Right cardiac atrium (tissue), 5 donors: ENCODE results near the gene MACC1. TPM values are rescaled to one million over a fixed set of nuclear protein-coding genes. Genes with fewer than 3 reads are reported as not detected.

Experiments used
- ATAC-seq, 2 donors: fragments of 200-7000 bp; cut with Tn5 transposase; one replicate each; pipeline versions ENCODE4 v1.8.0 to v1.9.1; 2020; ENCODE audit warnings: moderate library complexity in 2 of 2, mild to moderate bottlenecking in 1 of 2
- DNase-seq, 3 donors: peaks; one replicate each; pipeline ENCODE4 v3.0.0-alpha.2; 2020
- H3K27ac ChIP-seq: one replicate; pipeline ENCODE4 v1.5.1; 2013; ENCODE audit warnings: mild to moderate bottlenecking, low read length, control low read depth, moderate library complexity
- H3K27me3 ChIP-seq: one replicate; pipeline ENCODE4 v1.6.1; 2013; ENCODE audit not compliant: control insufficient read depth, insufficient read depth
- H3K4me1 ChIP-seq: one replicate; pipeline ENCODE4 v1.6.1; 2013; ENCODE audit warnings: low read length; ENCODE audit not compliant: control insufficient read depth, insufficient read depth
- H3K4me3 ChIP-seq: one replicate; pipeline ENCODE4 v1.5.1; 2013; ENCODE audit warnings: low read length, control low read depth
- H3K9me3 ChIP-seq: one replicate; pipeline ENCODE4 v1.6.1; 2013; ENCODE audit warnings: low read length; ENCODE audit not compliant: control insufficient read depth
- WGBS: extraction: QIAGEN DNeasy Blood & Tissue Kit; methylation state at CpG from one replicate; pipeline ENCODE4 v1.1.7; 2013; 5-methylcytosine and 5-hydroxymethylcytosine counted together
- intact Hi-C, 4 donors: fragments of 100-400 bp; cut with DNase I; formaldehyde crosslinking; loops; one replicate each; pipeline versions ENCODE4 v1.11.0 to v1.14.0; 2022 to 2023
- long read RNA-seq, 4 donors: library from polyadenylated mRNA; unstranded; transcript quantifications; one replicate each; pipeline ENCODE4 v2.0.0, GENCODE V29; 2020 to 2021
- polyA plus RNA-seq: library from polyadenylated mRNA; stranded (reverse); fragments of 200-250 nt; gene quantifications from one replicate; pipeline ENCODE4 v1.2.3, GENCODE V29; 2013
- total RNA-seq, 4 donors: library from RNA; stranded (reverse); fragmentation: NEBNext Ultra II Directional; extraction: Animal tissue kit (Norgen Biotek cat#: 25700); gene quantifications; one replicate each; pipeline ENCODE4 v1.2.1, GENCODE V29; 2021
- donor health status: healthy with polysubstance abuse.
- donor health status: DM: no; HTN: yes; CAD: no.
- donor health status: DM: no; HTN: no; CAD: no.
- donor health status: DM: no; HTN: yes; CAD: no; lungs with severe emphysema.
- donor health status: DM: yes; HTN: yes; CAD: no.

MACC1 gene, protein sequence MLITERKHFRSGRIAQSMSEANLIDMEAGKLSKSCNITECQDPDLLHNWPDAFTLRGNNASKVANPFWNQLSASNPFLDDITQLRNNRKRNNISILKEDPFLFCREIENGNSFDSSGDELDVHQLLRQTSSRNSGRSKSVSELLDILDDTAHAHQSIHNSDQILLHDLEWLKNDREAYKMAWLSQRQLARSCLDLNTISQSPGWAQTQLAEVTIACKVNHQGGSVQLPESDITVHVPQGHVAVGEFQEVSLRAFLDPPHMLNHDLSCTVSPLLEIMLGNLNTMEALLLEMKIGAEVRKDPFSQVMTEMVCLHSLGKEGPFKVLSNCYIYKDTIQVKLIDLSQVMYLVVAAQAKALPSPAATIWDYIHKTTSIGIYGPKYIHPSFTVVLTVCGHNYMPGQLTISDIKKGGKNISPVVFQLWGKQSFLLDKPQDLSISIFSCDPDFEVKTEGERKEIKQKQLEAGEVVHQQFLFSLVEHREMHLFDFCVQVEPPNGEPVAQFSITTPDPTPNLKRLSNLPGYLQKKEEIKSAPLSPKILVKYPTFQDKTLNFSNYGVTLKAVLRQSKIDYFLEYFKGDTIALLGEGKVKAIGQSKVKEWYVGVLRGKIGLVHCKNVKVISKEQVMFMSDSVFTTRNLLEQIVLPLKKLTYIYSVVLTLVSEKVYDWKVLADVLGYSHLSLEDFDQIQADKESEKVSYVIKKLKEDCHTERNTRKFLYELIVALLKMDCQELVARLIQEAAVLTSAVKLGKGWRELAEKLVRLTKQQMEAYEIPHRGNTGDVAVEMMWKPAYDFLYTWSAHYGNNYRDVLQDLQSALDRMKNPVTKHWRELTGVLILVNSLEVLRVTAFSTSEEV
- total RNA-seq = under 1 TPM in 3 of 4 donors, not detected in 1; 0.03 to 0.08 (median 0.06) TPM
- polyA plus RNA-seq = under 0.01 TPM
- long read RNA-seq, donor 1 = 0 reads
- long read RNA-seq, donor 2 = 0 reads
- long read RNA-seq, donor 3 = 0 reads
- long read RNA-seq, donor 4 = 0 reads

DNA sequence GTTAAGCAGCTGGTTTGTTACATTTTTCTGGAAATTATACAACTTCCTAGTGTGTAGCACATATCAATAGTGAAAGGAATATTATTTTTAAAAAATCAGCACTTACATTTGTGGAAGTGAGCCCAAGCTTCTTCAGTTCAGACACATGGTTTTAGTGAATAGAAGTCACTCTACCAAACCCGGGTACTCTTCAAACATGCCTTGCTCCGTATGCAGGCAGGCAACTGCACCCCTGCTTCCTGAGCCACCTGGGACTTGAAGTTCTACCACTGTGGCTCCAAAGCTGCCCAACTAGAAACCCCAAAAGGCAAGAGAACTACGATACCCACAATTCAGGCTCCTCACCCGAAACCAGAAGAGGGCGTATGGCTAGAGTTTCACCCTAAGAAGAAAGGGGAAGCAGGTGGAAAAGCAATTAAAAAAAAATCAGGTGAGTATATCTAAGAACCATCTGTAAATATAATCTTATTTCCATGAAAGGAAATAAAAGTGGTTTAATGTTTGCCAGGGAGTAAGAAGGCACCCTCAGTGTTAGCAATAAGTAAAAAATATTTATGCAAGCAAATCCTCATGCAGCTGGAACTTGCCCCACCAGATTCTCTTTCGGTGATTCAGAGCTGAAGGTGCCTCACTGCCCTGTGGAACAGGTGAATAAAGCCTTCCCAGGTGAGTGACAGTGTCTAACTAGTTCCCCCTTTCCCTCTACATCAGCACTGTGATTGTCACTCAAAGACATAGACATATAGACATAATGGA lies at the start of gene MACC1:
Gene MACC1, minus strand, starts transcription at position 192 of the 756 bp plus-strand sequence. CDS start 55,522 bp downstream, outside the sequence.
- 62% methylated on average over 6 of the region's 6 CpGs for WGBS
- Histone ChIP-seq H3K4me3 (no peak within 1 kb of the TSS), H3K9me3 (no peaks in the 10 kb centered on the region), H3K4me1 (no peaks in the 10 kb centered on the region), H3K27me3 (no peaks in the 10 kb centered on the region), H3K27ac (no peak within 1 kb of the TSS)
- DNase-seq = peak in 1 of 3 donors; percentile 21
- no peak for ATAC-seq
- intact Hi-C loops = no loop called here

DNA sequence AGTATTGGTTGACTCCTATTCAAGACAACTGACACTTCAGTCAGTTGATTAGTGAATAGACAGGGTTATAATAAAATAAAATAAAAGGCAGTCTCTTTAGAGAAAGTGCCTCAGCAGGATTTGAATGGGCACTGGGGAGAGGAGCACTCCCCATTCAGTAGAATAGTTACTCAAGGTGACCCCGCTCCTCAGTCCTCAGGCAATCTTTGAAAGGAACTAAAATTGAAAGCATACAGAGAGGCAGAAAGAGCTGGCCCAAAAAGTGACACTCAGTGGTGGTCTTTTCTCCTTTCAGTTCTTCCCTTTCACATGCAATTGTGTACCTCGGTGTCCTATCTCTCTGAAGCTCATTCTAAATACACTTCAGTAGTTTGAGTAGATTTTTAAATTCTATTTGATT lies 47.4 kb upstream of the MACC1 start:
- ATAC-seq (no peak), DNase-seq (no peak)
- Histone ChIP-seq H3K4me3 (no peak overlapping the region), H3K9me3 (no peaks in the 10 kb centered on the region), H3K27ac (no peak overlapping the region), H3K27me3 (no peaks in the 10 kb centered on the region), H3K4me1 (no peaks in the 10 kb centered on the region)
- WGBS = 73% methylated on average over 2 of the region's 2 CpGs
- intact Hi-C loops = no loop called here

DNA sequence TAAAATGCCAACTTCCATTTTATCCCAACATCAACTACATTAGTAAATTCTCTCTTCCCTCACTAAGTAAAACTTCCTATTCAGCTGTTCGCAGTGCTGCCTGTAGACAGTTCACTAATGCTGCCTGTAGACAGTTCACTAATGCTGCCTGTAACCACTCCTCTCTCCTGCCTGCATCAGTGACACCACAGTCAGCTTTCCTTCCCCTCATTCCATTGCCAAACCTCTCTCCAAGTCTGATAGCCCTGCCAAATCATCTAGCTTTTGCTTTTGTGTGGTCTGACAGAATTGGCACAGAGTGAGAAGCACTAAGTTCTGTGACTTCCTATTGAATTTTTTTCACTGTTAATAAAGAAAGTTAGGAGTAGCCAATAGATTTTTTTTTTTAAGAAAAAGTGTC lies 43.0 kb upstream of the MACC1 start:
- WGBS = 55% methylated on average over 1 of the region's 1 CpG
- peak; percentile 85 to 95 for ATAC-seq

DNA sequence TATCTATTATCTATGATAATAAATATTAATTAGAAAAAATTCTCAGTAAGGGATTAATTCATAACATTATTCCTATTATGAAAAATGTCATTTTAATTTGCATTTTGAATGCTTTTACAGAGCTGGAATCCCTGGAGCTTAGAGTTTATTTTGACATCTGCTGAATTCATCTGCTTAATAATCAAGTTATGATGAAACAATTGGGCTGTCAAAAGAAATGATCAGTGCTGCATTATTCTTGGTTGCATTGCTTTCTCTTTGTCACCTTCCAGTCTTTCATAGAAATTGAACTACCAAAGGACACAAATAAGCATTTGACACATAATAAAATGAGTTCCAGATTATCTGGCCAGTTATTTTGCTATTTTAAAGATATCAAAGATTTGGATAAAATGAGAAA lies 40.0 kb upstream of the MACC1 start:
- no peaks in the 10 kb centered on the region for H3K4me1 ChIP-seq
- DNase-seq (no peak), ATAC-seq (no peak)
- no peak overlapping the region for H3K27ac ChIP-seq
- H3K9me3 ChIP-seq = no peaks in the 10 kb centered on the region
- no peaks in the 10 kb centered on the region for H3K27me3 ChIP-seq
- H3K4me3 ChIP-seq = no peak overlapping the region
- intact Hi-C loops = no loop called here

More for the DNA sequence above, 43.0 kb upstream of the MACC1 start:
- intact Hi-C loops = no loop called here
- Histone ChIP-seq H3K4me1 (no peaks in the 10 kb centered on the region), H3K9me3 (no peaks in the 10 kb centered on the region), H3K27ac (no peak overlapping the region), H3K4me3 (no peak overlapping the region), H3K27me3 (no peaks in the 10 kb centered on the region)
- peak in 2 of 3 donors; percentile 16 to 51 for DNase-seq

DNA sequence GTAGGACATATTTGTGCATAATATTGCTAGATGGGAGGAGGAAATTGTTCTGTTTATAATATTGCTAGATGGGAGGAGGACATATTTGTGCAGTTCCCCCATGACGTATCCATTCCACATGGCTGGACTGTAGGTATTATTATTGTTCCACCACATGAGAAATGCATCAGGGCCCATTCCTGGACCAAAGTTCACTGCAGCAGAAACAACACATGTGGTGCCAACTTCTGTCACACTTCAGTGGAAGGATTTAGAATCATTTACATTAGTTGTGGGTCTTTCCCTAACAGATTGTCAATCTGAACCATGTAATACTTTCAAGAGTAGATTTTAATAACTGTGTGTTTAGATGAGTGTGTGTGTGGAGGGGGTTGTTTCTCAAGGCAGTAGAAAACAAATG lies 32.7 kb upstream of the MACC1 start:
- Histone ChIP-seq H3K4me1 (no peaks in the 10 kb centered on the region), H3K27me3 (no peaks in the 10 kb centered on the region), H3K9me3 (no peaks in the 10 kb centered on the region), H3K4me3 (no peak overlapping the region), H3K27ac (no peak overlapping the region)
- intact Hi-C loops = no loop called here
- ATAC-seq = no peak
- no peak for DNase-seq
- 87% methylated on average over 1 of the region's 1 CpG for WGBS

DNA sequence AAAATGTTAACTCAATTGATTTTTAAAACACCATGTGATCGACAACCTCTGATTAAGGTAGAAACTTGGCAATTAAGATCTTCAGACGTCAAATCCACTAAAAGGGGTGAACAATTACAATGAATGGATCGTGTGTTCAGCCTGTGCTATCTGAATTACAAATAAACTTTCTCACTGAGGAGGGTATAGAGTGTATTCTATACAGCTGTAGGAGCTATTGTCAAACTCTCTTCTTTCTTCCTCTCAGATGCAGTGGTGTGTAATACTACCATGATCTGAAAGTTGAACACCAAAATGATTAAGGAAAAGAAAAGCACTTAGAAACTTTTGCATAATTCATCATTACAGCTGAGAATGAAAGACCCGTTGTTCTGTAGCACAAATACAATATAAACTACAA lies 32.2 kb upstream of the MACC1 start:
- no peaks in the 10 kb centered on the region for H3K4me1 ChIP-seq
- no peak overlapping the region for H3K27ac ChIP-seq
- intact Hi-C loops = no loop called here
- no peaks in the 10 kb centered on the region for H3K27me3 ChIP-seq
- no peaks in the 10 kb centered on the region for H3K9me3 ChIP-seq
- DNase-seq (no peak), ATAC-seq (no peak)
- no peak overlapping the region for H3K4me3 ChIP-seq
- 77% methylated on average over 4 of the region's 4 CpGs for WGBS

DNA sequence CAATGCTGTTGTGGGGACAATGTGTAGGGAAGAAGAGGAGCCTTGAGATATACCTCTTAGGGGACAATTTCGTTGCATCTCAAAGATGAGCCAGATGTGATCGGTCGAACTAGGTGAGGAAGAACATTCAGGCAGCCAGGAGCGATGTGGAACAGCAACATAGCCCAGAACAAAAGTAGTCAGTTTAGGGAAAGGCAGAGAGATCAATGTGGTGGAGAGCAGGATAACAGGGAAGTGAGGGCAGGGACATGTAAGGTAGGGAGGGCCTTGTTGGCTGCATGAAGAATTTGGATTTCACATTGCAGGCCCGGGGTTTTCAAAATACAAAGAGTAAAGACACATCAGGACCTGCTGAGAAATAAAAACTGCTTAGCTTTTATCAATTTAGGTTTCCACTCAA lies 29.1 kb upstream of the MACC1 start:
- Histone ChIP-seq H3K27me3 (no peaks in the 10 kb centered on the region), H3K4me1 (no peaks in the 10 kb centered on the region), H3K9me3 (no peaks in the 10 kb centered on the region), H3K4me3 (no peak overlapping the region), H3K27ac (no peak overlapping the region)
- DNase-seq (no peak), ATAC-seq (no peak)
- intact Hi-C loops = no loop called here
- 90% methylated on average over 5 of the region's 5 CpGs for WGBS

DNA sequence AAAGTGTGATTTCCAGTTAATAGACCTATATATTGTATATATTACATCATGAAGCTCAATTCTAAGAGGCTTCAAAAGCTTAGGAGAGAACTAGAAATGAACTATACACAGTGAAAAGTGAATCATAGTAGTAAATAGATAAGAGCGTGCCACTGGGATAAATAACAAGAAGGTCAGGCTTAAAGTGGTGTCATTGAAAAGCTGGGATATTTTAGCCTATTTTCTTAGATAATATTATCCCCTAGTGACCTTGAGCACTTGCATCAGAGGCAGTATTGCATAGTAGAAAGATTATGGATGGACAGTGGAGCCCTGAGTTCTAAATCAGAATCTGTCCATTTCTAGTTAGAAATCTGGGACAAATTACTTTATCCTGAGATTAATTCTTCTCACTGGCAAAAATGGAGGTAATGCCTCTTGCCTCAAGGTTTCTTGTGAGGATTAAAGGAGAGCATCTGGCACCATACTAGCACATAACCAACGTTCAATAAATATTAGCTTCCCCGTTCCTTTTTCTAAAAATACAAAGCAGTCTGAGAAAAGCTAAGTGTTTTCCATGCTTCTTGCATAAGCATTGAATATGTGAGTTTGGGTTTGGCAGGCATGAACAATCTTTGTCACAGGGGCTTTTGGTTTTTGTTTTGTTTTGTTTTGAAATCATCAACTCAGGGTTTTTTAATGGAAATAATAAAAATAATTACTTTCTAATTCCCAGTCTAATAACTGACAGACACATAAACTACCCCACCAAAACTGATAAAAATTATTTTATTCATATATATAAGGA lies 27.3 kb upstream of the MACC1 start:
- Histone ChIP-seq H3K27ac (no peak overlapping the region), H3K4me3 (no peak overlapping the region), H3K27me3 (no peaks in the 10 kb centered on the region), H3K4me1 (no peaks in the 10 kb centered on the region), H3K9me3 (no peaks in the 10 kb centered on the region)
- DNase-seq (no peak), ATAC-seq (peak; percentile 88 to 89)
- intact Hi-C loops = no loop called here
- 47% methylated on average over 3 of the region's 3 CpGs for WGBS

DNA sequence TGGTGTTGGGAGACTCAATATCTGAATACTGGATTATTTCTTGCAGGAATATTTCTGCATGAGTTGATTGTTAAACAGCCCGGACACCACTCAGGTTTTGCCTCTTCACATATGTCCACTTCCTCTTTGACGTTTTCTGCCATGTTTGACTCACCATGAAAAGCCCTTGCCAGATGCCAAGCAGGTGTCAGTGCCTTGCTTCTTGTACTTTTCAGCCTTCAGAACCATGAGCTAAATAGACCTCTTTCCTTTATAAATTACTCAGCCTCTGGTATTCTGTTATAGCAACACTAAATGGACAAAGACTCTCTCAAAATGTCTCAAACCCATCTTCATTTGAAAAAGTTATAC lies 24.7 kb upstream of the MACC1 start:
- 78% methylated on average over 2 of the region's 2 CpGs for WGBS
- intact Hi-C loops = no loop called here
- H3K27ac ChIP-seq = no peak overlapping the region
- DNase-seq (no peak), ATAC-seq (no peak)
- no peak overlapping the region for H3K4me3 ChIP-seq
- H3K27me3 ChIP-seq = no peaks in the 10 kb centered on the region
- no peaks in the 10 kb centered on the region for H3K9me3 ChIP-seq
- H3K4me1 ChIP-seq = no peaks in the 10 kb centered on the region

DNA sequence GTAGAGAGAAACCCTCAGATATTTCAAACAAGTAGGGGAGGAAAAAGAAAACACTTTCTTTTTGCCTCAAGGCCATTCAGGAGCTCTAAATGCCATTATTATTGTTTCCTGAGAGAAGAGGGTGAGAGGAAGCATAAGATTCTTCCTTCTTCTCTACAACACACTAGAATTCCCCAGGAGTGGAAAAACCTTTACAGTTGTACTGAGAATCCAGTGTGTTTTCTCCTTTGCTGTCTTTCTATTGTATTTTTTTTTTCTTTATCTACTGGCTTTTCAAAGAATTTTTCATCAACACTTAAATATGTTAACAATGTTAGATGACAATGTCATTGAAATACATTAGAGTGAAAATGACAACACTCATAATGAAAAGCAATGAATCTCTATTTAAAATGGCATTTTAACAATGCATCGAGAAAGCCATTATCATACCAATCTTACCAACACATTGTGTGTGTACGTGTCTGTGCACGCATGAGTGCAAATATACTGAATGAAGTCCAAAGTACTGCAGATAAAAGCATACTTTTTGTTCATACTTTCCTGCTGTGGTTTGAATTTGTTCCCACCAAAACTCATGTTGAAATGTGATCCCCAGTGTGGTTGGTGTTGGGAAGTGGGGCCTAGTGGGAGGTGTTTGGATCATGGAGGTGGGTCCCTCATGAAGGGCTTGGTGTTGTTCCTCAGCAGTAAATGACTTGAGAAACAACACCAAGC lies 24.2 kb upstream of the MACC1 start:
- DNase-seq (no peak), ATAC-seq (no peak)
- no peaks in the 10 kb centered on the region for H3K4me1 ChIP-seq
- intact Hi-C loops = no loop called here
- H3K4me3 ChIP-seq = no peak overlapping the region
- no peaks in the 10 kb centered on the region for H3K27me3 ChIP-seq
- WGBS = 63% methylated on average over 3 of the region's 3 CpGs
- H3K9me3 ChIP-seq = no peaks in the 10 kb centered on the region
- no peak overlapping the region for H3K27ac ChIP-seq
